Measurements from ENCODE around the gene PREX1. TPM values are rescaled to one million over a fixed set of nuclear protein-coding genes. Genes with fewer than 3 reads are reported as not detected.
A peak's percentile ranks its signal among the peaks of the same experiment; 100 is the strongest.

Gene PREX1
- total RNA-seq, 1 donor from 2014 or later, result 11.2 TPM

DNA sequence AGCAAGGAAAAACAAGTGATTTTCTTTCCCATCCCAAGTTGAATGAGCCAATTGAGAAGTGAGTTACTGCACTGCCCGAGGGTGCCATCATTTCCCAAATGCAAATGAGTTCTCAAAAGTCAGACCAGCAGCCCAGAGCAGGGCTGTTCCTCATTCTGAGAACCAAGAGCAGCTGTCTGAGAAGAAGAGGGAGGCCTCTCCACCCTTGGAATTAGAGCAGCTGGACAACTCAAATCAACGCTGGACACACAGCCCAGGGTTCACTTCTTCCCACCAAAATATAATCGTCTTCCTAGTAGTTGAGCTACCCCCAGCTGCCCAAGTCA is 4.6 kb upstream of the PREX1 start:
- intact Hi-C loops (cut with micrococcal nuclease), result no loop called here
- H3K27me3 ChIP-seq (ENCODE audit: low read depth), result no peaks in the 10 kb centered on the region
- H3K4me1 ChIP-seq, result peaks cover 27% of the 10 kb centered on the region
- H3K27ac ChIP-seq (replicated peaks), result peak overlapping the region; percentile 64
- H3K4me3 ChIP-seq, result no peak overlapping the region
- TF ChIP-seq, protein P1, sequence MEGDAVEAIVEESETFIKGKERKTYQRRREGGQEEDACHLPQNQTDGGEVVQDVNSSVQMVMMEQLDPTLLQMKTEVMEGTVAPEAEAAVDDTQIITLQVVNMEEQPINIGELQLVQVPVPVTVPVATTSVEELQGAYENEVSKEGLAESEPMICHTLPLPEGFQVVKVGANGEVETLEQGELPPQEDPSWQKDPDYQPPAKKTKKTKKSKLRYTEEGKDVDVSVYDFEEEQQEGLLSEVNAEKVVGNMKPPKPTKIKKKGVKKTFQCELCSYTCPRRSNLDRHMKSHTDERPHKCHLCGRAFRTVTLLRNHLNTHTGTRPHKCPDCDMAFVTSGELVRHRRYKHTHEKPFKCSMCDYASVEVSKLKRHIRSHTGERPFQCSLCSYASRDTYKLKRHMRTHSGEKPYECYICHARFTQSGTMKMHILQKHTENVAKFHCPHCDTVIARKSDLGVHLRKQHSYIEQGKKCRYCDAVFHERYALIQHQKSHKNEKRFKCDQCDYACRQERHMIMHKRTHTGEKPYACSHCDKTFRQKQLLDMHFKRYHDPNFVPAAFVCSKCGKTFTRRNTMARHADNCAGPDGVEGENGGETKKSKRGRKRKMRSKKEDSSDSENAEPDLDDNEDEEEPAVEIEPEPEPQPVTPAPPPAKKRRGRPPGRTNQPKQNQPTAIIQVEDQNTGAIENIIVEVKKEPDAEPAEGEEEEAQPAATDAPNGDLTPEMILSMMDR (IDR thresholded peaks at IDR 0.05; ENCODE audit: borderline replicate concordance), result no peak
- no peaks in the 10 kb centered on the region for H3K36me3 ChIP-seq
- no peak for DNase-seq
- H3K9me3 ChIP-seq (replicated peaks), result no peaks in the 10 kb centered on the region

DNA sequence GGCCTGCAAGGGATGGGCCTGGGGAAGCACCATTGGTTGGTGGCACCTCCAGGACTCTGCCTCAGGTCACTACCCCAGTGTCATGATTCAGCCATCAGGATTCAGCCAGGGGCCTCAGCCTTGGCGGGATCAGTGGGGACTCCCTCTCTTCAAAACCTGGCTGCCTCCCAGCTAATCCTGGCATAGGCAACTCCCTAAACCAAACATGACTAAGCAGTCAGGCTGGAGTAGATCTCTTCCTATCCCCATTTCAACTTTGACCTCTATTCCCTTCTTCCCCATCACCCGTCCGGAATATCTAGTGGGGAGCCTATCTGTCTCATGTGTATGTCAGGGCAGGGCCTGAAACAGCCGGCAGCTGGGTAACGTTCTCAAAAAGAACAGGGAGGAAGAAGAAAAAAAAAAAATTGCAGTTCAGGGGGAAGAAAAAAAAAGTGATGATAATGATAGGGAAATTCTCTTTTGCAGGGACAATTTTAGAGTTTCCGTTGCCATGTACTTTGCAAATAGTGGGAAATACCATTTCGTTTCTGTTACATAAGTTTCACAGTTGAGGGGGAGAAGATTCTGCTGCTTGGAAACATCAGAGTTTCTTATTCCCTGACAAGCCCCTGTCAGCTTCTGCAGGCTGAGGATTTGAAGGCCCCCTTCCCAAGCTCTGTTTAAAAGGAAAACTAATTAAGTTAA is 4.1 kb upstream of the PREX1 start:
- intact Hi-C loops (cut with micrococcal nuclease), result no loop called here
- TF ChIP-seq, protein P1 (IDR thresholded peaks at IDR 0.05; ENCODE audit: borderline replicate concordance), result no peak
- H3K36me3 ChIP-seq, result no peaks in the 10 kb centered on the region
- no peaks in the 10 kb centered on the region for H3K9me3 ChIP-seq (replicated peaks)
- DNase-seq, result peak; percentile 60
- no peak overlapping the region for H3K4me3 ChIP-seq
- peaks cover 32% of the 10 kb centered on the region for H3K4me1 ChIP-seq
- H3K27ac ChIP-seq (replicated peaks), result peak overlapping the region; percentile 64
- H3K27me3 ChIP-seq (ENCODE audit: low read depth), result peaks cover 1% of the 10 kb centered on the region

DNA sequence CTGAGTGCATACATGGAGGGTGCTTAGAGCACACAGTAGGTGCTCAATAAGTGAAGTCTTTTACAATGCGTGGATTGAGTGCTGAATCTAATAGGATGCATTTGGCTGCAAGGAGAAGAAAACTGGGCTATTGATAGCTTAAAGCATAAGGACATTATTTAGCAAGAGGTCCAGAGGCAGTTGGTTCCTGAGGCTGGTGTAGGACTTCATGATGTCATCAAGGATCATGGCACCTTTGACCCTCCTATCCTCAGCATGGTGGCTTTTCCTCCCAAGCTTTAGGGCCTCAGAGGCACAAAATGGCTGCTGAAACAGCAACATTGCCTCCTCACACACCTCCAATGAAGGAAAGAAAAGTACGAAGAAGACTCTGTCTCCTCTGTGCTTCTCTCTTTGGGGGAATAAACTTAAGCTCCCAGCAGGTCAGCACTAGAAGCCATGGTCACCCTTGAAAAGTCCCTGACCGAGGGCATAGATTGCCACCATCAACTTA is 3.1 kb upstream of the PREX1 start:
- TF ChIP-seq, protein P1 (IDR thresholded peaks at IDR 0.05; ENCODE audit: borderline replicate concordance), result no peak
- DNase-seq, result no peak
- no peak overlapping the region for H3K27ac ChIP-seq (replicated peaks)
- H3K36me3 ChIP-seq, result no peaks in the 10 kb centered on the region
- H3K27me3 ChIP-seq (ENCODE audit: low read depth), result peaks cover 7% of the 10 kb centered on the region
- H3K4me3 ChIP-seq, result no peak overlapping the region
- H3K9me3 ChIP-seq (replicated peaks), result no peaks in the 10 kb centered on the region
- H3K4me1 ChIP-seq, result peaks cover 42% of the 10 kb centered on the region
- intact Hi-C loops (cut with micrococcal nuclease), result no loop called here

DNA sequence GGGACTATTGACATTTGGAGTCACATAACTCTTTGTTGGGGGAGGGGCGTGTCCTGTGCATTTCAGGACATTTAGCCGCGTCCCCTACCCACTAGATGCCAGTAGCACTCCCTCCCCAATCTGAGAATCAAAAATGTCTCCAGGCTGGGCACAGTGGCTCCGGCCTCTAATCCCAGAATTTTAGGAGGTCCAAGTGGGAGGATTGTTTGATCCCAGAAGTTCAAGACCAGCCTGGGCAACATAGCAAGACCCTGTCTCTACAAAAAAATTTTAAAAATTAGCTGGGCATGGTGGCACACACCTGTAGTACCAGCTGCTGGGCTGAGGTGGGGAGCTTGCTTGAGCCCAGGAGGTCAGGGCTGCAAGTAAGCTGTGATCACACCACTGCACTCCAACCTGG is 2.1 kb upstream of the PREX1 start:
- no peak for DNase-seq
- H3K4me3 ChIP-seq, result no peak overlapping the region
- H3K36me3 ChIP-seq, result no peaks in the 10 kb centered on the region
- no peak overlapping the region for H3K27ac ChIP-seq (replicated peaks)
- peaks cover 7% of the 10 kb centered on the region for H3K27me3 ChIP-seq (ENCODE audit: low read depth)
- TF ChIP-seq, protein P1 (IDR thresholded peaks at IDR 0.05; ENCODE audit: borderline replicate concordance), result no peak
- peaks cover 51% of the 10 kb centered on the region for H3K4me1 ChIP-seq
- no peaks in the 10 kb centered on the region for H3K9me3 ChIP-seq (replicated peaks)
- intact Hi-C loops (cut with micrococcal nuclease), result no loop called here

DNA sequence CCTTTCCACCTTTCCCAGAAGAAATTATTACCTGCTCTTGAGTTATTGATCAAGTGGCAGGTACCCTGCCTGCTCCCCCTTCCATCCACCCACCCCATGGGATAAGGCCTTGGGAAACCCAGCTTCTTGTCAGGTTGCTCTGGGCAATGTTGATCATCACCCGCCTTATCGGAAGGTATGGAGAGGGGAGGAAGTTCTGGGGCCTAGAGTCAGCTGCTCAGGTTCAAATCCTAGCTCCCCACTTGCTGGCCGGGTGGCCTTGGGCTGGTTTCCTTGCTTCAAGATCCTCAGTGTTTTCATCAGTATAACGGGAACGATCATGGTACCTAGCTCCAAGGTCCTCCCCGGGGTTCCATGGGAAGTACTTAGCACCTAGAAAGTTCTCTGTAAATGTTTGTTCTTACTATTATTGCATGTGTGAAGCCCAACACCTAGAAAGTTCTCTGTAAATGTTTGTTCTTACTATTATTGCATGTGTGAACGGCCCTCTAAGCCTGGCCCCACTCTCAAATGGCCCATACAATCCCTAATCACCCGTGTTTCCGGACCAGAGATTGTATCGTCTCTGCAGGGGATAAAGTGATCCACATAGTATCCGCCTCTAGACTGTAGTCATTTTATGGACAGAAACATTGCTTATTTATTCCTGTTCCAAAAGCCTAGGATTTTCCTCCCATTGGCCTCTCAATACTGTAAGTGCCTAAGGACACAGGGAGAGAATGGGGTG is 1.1 kb upstream of the PREX1 start:
- Histone ChIP-seq H3K9me3 (replicated peaks) (no peaks in the 10 kb centered on the region), H3K36me3 (no peaks in the 10 kb centered on the region), H3K27me3 (ENCODE audit: low read depth) (peaks cover 7% of the 10 kb centered on the region), H3K27ac (replicated peaks) (peak overlapping the region; percentile 87), H3K4me1 (peaks cover 61% of the 10 kb centered on the region), H3K4me3 (peak overlapping the region; percentile 79)
- no peak for DNase-seq
- TF ChIP-seq, protein P1 (IDR thresholded peaks at IDR 0.05; ENCODE audit: borderline replicate concordance), result no peak
- intact Hi-C loops (cut with micrococcal nuclease), result no loop called here
